ENCODE measurements around the gene CFAP69.

CFAP69 gene, protein sequence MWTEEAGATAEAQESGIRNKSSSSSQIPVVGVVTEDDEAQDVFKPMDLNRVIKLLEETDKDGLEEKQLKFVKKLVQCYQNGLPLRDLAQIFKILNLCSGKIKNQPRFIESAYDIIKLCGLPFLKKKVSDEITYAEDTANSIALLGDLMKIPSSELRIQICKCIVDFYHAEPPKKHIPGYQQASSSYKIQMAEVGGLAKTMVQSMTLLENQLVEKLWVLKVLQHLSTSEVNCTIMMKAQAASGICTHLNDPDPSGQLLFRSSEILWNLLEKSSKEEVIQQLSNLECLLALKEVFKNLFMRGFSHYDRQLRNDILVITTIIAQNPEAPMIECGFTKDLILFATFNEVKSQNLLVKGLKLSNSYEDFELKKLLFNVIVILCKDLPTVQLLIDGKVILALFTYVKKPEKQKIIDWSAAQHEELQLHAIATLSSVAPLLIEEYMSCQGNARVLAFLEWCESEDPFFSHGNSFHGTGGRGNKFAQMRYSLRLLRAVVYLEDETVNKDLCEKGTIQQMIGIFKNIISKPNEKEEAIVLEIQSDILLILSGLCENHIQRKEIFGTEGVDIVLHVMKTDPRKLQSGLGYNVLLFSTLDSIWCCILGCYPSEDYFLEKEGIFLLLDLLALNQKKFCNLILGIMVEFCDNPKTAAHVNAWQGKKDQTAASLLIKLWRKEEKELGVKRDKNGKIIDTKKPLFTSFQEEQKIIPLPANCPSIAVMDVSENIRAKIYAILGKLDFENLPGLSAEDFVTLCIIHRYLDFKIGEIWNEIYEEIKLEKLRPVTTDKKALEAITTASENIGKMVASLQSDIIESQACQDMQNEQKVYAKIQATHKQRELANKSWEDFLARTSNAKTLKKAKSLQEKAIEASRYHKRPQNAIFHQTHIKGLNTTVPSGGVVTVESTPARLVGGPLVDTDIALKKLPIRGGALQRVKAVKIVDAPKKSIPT

GRCh38 chr7:90244909-90245851, at the start of gene CFAP69:
Gene CFAP69 (plus strand): TSS chr7:90245174. CDS start chr7:90245425, 251 bp downstream.
- DNase-seq (ENCODE audit: low read depth in 2 of 2) = peak; percentile 62 to 68

- no peak for DNase-seq (ENCODE audit: low read depth in 2 of 2)
These were observed 43.3 kb upstream of the CFAP69 start for GRCh38 chr7:90201500-90202195.

DNA sequence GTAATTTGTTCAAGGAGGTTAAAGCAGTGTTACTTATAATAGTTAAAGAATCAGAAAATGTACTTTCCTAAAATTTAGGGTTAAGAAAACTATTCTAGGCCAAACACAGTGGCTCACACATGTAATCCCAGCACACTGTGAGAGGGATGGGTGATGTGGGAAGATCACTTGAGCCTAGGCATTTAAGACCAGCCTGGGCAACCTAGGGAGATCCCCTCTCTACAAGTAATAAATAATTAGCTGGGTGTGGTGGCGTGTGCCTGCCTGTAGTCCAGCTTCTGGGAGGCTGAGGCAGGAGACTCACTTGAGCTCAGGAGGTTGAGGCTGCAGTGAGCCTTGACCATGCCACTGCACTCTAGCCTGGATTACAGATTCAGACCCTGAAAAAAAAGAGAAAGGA, 37.0 kb upstream of the CFAP69 start:
- DNase-seq (ENCODE audit: low read depth in 2 of 2) = no peak

GRCh38 chr7:90209776-90210175, 35.2 kb upstream of the CFAP69 start:
- DNase-seq (ENCODE audit: low read depth in 2 of 2) = no peak

GRCh38 chr7:90210475-90210874, 34.5 kb upstream of the CFAP69 start:
- DNase-seq (ENCODE audit: low read depth in 2 of 2) = no peak

DNA sequence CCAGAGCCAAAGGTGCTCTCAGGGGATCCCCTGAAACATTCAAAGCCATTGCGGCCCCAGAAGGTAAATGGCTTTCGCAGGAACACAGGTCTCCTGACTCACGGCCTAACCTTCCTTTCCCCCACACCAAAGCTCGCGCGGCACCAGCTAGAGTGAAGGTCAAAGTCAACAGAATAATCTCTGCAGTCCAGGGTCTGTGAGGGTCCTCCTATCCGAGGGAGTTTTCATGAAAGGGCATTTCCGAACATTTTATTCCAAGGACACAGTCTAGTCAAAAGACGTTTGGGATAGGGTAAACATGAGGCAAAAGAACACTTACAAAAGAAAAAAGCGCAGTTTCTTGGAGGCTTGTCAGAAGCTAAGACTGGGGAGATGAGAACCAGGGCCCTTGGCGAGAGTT, 34.0 kb upstream of the CFAP69 start:
- no peak for DNase-seq (ENCODE audit: low read depth in 2 of 2)

GRCh38 chr7:90211391-90212148, 33.4 kb upstream of the CFAP69 start, which contains the start of gene STEAP2:
Gene STEAP2 (plus strand): TSS chr7:90211740. CDS start chr7:90225083, 13,343 bp downstream.
- no peak for DNase-seq (ENCODE audit: low read depth in 2 of 2)

GRCh38 chr7:90212149-90212495, 32.9 kb upstream of the CFAP69 start:
- DNase-seq (ENCODE audit: low read depth in 2 of 2) = no peak

GRCh38 chr7:90213521-90213920, 31.5 kb upstream of the CFAP69 start:
- DNase-seq (ENCODE audit: low read depth in 2 of 2) = no peak

- DNase-seq (ENCODE audit: low read depth in 2 of 2) = no peak
These were observed 28.8 kb upstream of the CFAP69 start for GRCh38 chr7:90216080-90216674.

DNA sequence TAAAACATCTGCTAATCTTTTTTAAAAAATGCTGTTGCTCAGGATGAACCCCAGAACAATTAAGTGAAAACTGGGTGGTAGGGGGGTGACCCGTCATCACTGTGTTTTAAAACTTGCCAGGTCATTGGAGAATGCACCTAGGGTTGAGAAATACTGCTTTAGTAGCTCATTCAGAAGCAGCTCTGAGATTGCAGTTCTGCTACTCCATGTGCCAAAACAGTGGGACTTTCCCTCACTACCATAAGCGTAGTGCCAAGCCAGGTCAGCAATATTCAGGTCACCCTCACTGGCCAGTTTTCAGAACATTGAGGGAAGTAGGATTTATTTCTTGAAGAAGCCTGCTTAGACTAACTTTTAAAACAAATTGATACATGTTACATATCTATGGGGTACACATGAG, 28.2 kb upstream of the CFAP69 start:
- DNase-seq (ENCODE audit: low read depth in 2 of 2) = no peak

DNA sequence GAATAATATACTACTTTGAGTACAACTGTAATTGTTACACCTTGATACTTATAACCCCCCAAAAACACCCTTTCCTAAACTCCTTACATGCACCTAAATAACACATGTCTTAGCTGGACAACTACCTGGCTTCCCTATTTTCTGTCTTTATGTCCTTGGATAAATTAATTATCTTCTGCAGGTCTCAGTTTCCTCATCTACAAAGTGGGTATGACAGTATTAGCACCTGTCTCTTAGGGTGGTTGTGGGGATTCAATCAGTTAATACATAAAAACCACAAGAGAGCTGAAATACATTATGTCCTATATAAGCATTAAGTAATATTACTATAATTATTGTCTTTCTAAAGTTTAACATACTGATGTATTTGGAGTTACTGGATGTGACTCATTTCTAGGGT, 22.6 kb upstream of the CFAP69 start:
- no peak for DNase-seq (ENCODE audit: low read depth in 2 of 2)

DNA sequence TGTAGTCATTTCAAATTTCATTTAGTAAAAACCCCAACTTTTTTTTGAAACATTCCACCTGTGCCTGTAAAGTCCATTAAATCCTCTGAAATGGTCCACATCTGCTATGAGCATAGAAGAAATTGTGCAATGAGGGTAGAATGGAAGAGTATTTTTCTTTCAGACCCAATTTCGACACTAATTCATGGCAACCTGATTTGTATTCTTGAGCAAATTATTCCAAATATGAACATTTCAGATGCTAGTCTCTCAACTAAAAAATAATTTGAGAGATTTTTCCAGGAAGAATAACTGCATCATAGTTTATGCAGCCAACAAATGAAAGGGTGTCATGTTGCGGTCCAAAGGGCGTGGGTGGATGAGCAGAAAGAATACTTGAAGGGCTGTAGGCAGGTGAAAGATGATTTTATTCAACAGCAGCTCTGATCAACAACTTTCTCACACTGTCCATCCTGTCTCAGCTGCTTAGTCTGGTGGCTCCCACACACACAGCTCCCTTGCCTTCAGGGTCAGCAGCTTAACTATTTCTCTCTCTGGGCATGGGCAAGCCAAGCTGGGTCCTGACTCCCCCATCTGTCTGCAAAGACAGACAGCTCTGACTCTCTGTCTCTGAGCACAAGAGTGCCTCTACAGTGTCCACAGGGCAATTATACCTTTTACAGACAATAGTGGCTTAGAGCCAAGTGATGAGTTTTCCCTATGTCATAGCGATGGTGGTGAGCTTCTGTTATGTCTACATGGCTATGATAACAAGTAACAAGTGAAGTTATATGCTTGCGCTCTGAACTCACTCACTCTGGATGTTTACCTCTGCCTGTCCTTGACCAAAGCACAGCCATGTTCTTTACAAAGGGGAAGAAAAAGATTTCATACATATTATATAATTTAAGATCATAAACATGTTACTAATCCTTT, 21.9 kb upstream of the CFAP69 start:
- DNase-seq (ENCODE audit: low read depth in 2 of 2) = no peak

DNA sequence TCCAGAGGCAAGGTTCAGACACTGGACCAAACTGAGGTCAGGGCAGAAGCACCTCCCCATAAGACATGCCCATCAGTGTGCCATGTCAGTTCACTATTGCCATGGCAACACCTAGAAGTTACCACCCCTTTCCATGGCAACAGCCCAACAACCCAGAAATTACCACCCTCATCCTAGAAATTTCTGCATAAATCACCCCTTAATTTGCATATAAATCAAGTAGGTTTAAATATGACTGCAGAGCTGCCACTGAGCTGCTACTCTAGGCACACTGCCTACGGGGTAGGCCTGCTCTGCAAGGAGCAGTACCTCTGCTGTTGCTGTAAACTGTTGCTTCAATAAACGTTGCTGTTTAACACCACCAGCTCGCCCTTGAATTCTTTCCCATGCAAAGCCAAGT, 20.8 kb upstream of the CFAP69 start:
- DNase-seq (ENCODE audit: low read depth in 2 of 2) = no peak

GRCh38 chr7:90225181-90225580, 19.8 kb upstream of the CFAP69 start:
- DNase-seq (ENCODE audit: low read depth in 2 of 2) = no peak

GRCh38 chr7:90225601-90226000, 19.4 kb upstream of the CFAP69 start:
- no peak for DNase-seq (ENCODE audit: low read depth in 2 of 2)

DNA sequence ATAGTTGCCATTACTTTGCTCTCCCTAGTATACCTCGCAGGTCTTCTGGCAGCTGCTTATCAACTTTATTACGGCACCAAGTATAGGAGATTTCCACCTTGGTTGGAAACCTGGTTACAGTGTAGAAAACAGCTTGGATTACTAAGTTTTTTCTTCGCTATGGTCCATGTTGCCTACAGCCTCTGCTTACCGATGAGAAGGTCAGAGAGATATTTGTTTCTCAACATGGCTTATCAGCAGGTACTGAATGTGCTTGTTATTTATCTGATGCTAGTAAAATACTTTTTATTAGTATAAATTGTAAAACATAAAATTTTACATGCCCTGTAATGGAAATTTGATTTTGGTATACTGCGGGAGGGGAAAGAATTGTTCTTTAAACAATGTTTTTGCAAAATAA, 17.7 kb upstream of the CFAP69 start:
- no peak for DNase-seq (ENCODE audit: low read depth in 2 of 2)

DNA sequence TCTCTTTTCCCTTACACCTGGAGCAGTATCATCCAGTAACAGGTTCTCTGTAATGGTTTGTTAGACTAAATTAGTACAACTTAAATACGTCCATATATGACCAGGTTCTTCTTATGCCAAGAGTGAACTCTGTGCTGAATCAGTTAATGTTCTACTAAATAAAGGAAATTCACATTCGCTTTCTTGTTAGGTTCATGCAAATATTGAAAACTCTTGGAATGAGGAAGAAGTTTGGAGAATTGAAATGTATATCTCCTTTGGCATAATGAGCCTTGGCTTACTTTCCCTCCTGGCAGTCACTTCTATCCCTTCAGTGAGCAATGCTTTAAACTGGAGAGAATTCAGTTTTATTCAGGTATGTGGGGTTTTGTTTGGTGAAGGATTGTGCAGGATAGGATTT, 15.3 kb upstream of the CFAP69 start:
- DNase-seq (ENCODE audit: low read depth in 2 of 2) = no peak

DNA sequence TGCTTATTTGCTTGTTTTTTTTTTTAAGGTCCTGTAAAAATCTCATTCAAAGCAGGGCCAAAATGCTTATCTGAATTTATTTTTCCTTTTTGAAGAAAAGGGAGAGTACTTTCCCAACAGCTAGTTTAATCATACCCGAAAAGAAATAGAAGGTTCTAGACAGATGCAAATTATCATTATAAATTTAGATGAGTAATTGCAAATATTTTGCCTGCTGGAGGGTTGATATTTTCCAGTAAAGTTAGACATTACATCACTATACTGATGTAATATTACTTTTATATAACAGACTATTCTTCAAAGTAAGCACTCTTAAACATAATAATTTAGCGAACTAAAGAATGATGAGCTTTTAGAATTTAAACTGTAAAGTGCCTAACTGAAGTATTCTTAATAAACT, 14.1 kb upstream of the CFAP69 start:
- DNase-seq (ENCODE audit: low read depth in 2 of 2) = no peak
